HL-60/S4 (cell line): ENCODE measurements around the gene CHGA.

Source experiments
- in situ Hi-C: fragments of 300-500 bp; cut with MboI; formaldehyde crosslinking; loops from 2 replicates; pipeline ENCODE4 v1.14.3; 2022; ENCODE audit warnings: low sequenced_read_pairs

CHGA gene

DNA sequence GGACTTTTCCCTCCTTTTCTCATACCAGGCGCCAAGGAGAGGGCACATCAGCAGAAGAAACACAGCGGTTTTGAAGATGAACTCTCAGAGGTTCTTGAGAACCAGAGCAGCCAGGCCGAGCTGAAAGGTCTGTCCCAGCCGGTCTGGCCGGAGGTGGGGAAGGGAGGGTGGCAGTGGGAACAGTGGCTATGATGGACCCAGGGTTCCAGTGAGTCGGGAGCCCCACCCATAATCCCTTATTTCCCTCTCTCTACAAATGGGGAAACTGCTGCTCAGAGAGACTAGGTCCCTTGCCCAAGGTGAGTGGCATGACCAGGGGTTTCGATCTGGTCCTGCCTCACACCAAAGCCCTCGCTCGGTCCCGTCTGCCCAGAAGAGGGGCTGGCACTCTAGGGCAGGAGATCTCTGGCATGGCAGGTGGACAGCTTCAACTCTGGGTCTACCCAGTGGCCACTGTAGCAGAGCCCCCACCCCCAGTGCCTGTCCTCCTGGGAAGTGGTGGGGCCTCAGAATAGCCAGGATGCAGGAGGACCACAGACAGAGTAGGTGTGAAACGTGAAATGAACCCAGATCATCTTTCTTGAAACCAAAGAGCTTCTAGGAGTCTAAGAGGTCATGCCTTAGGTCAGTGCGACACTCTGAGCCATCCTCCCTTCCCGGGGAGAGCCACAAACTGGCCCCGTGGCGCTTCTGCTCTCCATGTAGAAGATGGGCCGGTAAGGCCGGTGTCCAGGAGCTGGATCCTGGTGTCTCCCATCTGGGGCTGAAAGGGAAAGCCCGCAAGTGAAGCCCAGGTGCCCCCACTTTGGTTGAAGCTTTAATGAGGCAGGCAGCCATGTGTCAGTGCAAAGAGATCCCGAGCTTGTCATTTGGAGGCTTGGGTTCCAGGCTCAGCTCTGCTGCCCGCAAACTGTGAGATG is 7.0 kb downstream of the CHGA start:
- in situ Hi-C loops, result no loop called here

GRCh38 chr14:92930737-92931602 is 8.0 kb downstream of the CHGA start:
- in situ Hi-C loops, result no loop called here

DNA sequence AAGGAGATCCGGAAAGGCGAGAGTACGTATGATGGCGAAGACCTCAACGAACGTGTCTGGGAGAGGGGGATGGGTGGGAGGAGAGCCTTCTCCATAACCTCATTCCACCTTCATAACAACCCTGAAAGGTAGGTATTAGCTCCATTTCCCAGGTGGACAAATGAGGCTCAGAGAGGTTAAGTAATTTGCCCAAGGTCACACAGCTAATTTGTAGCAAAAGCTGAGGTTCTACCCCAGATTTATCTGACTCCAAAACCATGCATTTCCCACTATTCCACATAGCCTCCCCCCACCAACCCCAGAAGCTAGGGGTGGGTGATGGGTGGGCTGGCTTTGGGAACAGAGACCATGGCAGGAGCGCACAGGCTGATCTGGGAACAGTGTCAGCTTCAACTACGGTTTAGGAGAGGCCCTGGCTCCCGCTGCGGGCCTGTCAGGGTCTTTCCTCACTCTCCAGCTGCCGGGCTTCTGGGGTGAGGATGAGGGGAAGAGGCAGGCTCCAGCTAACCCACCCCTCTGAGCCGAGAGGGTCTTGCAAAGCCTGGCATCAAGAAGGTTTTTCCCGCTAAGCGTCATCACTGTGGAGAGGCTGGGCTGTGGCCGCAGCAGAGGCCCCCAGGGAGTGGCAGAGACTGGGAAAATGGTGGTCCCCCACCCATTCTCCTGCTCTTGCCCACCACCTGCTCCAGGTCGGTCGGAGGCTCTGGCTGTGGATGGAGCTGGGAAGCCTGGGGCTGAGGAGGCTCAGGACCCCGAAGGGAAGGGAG is 8.9 kb downstream of the CHGA start:
- in situ Hi-C loops, result no loop called here

DNA sequence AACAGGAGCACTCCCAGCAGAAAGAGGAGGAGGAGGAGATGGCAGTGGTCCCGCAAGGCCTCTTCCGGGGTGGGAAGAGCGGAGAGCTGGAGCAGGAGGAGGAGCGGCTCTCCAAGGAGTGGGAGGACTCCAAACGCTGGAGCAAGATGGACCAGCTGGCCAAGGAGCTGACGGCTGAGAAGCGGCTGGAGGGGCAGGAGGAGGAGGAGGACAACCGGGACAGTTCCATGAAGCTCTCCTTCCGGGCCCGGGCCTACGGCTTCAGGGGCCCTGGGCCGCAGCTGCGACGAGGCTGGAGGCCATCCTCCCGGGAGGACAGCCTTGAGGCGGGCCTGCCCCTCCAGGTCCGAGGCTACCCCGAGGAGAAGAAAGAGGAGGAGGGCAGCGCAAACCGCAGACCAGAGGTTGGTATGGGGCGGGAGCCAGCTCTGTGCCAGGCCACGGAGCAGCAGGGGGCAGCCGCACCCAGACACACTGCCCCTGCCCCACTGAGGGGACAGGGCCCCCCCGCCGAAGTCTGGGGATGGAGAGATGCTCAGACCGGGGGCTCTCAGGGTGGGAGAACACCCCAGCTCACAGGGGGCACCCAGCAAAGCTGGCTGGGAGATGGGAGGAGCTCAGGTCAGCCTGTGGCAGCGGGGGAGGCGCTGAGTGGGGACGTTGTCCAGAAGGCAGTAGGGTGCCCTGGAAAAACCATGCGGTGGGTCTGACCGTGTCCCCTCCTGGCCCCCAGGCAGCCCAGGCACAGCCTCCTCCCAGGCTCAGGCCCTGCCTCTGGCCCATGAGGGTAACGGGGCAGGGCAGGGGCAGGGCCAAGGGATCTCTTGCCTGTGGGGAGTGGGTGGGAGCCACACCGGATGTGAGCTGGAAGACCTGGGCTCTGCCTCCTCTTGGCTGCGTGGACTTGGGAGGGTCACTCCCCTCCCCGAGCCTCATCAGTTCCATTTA is 9.8 kb downstream of the CHGA start:
- in situ Hi-C loops, result no loop called here

DNA sequence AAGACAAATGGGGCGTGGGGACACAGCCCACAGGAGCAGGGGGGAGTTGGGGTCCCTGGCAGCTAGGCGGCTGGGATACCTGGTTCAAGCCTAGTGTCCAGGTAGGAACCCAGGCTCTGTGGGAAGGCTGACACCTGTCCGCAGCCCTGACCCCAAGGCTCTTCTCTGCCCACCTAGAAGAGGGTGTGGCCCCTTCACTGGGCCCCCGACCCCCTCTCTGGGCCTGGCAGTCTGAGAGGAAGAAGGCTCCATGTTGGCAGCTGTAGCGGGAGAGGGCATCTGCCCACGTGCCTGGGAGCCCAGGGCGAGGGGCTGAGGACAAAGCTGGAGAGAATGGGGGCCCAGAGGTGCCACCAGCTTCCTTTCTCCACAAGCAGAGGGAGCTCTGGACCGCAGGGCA is 10.5 kb downstream of the CHGA start:
- in situ Hi-C loops, result no loop called here

DNA sequence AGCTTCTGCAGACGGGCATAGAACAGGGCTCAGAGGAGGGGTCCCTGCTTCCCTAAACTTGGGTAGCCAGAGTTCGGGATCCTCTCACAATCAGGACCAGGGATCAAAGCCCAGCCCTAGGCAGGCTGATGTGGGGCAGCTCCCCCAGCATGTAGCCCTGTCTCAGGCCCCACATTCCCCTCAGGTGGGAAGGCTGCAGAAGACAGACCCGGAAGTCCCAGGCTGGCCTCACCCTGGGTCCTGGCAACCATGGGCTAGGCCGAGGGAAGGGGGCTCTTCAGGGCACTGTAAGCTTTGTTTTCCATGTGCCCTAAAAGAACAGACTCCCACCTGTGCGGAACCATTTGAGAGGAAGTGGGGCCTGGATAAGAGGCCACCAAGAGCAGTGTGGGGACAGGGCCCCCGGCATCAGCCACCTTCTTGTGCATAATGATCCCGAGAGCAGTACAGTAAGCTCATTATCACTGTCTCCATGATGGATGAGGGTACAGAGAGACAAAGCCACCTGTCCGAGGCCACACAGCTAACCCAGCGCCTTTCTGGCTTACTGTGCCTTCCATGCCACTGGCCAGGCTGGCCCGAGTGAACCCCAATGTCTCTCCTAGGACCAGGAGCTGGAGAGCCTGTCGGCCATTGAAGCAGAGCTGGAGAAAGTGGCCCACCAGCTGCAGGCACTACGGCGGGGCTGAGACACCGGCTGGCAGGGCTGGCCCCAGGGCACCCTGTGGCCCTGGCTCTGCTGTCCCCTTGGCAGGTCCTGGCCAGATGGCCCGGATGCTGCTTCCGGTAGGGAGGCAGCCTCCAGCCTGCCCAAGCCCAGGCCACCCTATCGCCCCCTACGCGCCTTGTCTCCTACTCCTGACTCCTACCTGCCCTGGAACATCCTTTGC is 11.5 kb downstream of the CHGA start:
- in situ Hi-C loops, result no loop called here

- in situ Hi-C loops, result no loop called here
These were observed 12.5 kb downstream of the CHGA start for GRCh38 chr14:92935446-92935845.

DNA sequence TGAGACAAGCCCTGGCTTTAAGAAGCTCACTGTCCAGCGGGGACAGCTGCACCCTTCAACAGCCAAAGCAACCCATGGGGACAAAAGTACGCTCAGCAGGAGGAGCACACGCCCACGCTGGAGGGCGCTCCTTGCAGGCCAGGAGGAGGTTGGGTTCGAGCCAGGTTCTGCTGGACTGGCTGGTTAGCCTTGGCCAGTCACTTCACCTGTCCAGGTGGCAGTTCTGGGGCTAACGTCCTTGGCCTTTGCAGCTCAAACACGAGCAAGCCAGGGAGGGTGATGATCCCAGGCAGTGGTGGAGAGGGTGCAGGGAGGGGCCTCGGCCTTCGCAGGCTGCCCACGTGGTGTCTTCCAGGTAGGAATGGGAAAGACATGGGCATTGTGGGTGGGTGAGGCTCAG is 13.1 kb downstream of the CHGA start:
- in situ Hi-C loops, result no loop called here

DNA sequence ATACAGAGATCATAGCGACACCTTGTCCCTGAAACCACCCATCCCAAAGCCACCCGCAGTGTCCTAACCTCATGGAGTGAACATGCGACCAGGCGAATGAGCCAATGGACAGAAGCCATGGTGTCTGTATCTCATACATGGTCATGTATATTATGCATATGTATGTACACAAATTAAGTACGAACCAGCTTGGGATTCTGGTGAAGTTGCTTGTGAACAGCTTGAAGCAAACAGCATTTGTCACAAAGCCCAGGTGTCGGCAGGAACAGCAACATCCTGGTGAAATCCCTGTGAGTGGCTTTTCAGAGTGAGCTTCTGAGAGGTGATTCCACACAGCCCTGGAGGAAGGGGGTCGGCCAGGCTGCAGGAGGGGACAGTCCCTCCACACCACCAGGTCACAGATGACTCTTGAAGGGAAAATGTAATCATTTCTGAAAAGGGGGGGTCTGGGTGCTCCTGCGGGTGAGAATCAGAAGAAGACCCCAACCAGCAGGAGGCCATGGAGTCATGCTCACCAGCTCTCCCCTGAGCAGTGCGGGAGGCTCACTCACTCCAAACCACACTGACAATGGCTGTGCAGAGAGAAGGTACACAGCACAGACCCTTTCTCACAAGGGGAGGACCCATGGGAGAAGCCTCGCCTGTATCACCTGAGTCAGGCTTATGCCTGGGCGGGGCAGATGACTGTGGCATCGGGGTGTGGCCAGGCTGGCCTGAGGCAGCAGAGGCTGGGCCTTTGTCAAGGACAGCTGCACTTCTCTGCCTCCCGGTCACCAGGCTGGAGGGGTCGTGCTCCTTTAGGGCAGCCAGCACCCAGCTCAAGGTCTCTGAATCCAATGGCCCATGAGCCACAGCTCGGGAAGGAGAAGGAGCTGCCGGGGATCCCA is 14.3 kb downstream of the CHGA start:
- in situ Hi-C loops, result no loop called here

DNA sequence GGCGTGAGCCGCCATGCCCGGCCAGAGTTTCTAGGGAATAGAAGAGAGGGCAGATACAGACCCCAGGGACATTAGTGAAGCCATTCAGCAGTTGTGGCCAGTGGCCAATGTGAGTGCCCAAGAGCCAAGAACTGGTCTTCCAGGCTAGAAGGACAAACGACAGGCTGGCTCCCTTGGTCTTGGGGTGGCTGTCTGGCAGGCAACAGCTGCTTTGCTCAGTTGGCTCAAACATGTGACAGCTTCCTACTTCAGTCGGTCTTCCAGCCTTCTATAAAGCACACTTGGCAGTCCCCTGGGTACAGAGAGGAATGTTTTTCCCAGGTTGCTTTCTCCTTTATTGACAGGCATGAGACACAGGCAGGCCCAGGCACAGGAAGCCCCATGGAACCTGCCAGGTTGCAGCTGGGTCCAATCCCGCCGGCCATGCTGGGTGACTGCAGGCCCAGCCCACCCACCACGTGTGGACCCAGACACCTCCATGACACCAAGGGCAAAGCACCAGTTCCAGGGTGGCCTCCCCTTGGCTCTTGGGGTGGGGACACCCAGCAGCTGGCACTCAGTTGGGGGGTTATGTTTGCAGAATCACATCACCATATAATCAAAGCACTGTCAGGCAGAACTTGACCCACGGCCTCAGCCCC is 15.4 kb downstream of the CHGA start:
- in situ Hi-C loops, result no loop called here

DNA sequence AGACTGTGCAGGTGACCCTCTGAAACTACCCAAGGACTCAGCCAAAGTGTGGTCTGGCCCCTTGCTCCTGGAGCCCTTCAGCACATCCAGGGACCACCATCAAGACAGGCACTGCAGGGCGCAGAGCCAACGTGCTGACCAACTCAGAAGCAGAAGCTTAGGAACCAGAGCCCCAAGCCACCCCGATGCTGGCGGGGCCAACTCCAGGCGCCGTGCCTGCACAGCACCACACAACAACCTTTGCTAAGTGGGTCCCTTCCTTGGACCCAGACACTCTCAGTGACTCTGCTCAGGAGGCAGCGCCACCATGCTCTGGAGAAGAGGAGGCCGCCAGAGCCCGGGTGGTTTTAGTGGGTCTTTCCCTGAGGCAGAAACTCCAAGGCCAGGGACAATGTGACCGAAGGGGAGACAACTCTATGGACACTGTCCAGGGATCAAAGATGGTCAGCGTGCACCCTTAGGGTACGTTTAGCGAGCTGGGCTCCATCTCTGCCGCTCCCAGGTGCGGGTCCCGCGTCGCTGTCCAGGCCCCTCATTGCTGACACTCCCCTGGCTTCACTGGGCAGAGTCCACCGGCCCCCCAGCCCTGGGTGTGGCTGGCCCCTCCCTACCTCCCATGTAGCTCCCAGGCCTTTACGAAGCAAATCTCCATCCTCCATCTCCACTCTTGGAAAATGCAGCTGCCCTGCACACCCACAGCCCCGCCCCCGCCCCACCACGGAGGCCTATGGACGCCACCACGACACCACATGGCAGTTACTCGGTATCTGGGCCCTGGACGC is 16.1 kb downstream of the CHGA start:
- in situ Hi-C loops, result no loop called here

DNA sequence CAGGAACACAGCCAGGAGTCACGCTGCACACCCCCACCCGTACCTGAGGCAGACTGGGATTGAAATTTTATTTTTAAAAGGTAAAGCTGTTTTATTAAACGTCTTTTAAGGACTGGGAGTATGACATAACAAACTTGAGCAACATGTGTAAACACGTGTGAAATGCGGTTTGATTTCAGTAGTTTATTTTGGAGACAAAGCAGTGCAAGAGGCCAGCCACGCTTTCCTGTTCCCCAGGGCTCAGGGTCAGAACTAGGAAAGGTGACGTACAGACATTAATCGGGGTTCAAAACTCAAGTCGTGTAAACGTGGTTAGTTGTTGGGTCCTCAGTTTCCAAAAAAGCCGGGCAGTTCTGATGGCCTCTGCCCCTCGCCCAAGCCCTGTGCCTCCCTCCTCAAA is 16.7 kb downstream of the CHGA start:
- in situ Hi-C loops, result no loop called here

DNA sequence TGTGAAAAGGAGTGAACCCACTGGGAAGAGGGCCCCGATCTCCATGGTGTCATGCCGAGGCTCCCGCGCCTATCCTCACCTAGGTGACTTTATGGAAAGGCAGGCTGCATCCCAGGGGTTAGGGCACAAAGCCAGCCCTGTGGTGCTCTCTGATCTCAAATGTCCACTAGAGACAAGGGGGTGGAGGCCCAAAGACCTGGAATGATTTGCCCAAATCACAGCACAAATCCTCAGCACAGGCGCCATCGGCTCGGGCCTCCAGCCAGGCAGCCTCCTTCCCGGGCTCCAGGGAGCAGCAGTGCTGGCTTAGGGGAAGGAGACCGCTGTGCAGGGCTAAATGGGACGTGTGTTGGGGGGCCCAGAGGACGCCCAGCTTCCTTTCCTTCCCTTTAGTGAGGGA is 17.6 kb downstream of the CHGA start:
- in situ Hi-C loops, result no loop called here

- in situ Hi-C loops, result no loop called here
These were observed 18.6 kb downstream of the CHGA start for GRCh38 chr14:92941531-92941930.

- in situ Hi-C loops, result no loop called here
These were observed 19.2 kb downstream of the CHGA start for GRCh38 chr14:92942136-92942535.

DNA sequence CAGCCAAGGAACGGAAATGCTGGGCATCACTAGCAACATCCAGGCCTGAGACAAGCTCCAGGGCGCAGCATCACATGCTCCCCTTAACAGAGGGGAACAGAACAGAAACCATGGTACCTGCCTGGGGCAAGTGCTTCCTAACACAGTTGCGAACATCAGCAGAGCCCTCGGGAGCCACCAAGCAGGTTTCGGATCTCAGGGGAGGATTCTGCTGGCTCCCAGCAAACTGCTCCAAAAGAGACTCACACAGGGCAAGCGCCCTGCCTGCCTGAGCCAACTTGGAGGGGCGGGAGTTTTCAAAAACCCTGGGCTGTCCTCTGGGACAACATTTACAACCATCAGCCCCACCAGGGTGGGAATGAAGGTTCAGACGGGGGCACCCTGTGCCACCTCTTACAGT is 19.6 kb downstream of the CHGA start:
- in situ Hi-C loops, result no loop called here
